Fibroblast of skin of scalp (primary cell): ENCODE data around the gene HSH2D.
A peak's percentile ranks its signal among the peaks of the same experiment; 100 is the strongest.

Source experiments
- DNase-seq: peaks from one replicate; pipeline ENCODE4 v3.0.0-alpha.2; 2013

HSH2D gene

DNA sequence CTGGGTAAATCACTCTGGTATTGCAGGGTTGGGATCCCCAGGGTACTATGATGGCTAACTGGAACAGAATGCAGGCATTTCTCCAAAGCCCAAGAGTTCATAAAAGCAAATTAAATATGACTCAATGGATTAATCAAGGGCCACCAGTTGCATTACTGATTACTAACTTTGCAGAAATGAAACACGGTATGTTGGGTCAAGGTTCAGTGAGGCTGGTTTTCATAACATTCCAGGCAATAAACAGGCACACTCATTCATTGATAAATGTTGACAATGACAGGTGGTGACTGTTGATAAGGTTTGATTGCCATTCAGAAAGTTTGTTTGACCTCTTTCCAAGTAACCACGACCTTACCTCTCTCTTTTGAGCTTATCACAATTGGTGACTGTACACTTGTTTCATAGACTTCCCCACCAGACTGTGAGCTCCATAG lies 53.7 kb downstream of the HSH2D start:
- DNase-seq, result peak; percentile 78

DNA sequence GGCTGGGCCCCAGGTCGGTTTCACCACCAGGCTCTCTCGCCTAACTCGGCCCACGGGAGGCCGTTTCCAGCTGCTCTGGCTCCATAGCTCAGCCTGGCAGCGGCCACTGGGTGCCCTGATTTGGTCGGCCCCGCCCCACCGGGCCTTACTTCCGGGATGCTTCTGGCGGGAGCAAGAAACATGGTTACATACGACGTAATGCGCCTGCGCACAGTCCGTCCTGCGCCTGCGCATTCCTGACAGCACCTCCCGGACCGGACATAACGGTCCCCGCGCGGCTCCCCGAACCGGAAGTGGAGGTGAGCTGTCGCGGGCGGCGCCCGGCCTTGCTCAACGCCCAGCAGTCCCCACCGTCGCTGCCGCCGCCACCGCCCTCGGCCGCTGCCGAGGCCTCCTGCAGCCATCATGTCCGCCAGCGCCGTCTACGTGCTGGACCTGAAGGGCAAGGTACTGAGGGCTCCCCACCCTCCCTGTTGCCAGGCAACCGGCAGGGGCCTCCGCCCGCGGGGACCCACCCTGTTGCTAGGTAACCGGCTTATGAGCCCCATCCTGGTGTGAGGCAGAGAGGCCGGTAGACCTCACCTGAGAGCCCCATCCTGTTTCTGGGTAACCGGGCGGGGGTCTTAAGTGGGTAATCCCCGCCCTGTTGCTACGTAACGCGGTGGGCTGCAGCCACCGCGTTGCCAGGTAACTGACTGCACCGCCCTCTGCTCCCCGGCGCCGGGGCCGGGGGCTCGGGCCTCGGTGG lies 54.3 kb downstream of the HSH2D start, which contains the start of gene AP1M1:
Gene AP1M1, plus strand, starts transcription at position 290 of the 748 bp plus-strand sequence. Its CDS starts 116 bp downstream, at position 406.
- peak; percentile 98 for DNase-seq

DNA sequence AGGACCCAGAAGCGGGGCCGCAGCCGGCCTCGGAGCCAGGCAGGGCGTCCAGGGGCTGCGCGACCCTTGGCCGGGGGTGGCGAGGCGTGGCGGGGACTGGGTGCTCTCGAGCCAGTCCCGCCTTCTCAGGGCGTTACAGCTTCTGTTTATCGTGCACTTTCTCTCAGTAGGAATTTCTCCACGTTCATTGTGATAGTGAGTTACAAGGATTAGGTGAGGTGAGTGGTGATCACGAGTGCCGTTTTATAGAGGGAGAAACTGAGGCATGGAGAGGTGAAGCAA lies 54.8 kb downstream of the HSH2D start:
- no peak for DNase-seq

DNA sequence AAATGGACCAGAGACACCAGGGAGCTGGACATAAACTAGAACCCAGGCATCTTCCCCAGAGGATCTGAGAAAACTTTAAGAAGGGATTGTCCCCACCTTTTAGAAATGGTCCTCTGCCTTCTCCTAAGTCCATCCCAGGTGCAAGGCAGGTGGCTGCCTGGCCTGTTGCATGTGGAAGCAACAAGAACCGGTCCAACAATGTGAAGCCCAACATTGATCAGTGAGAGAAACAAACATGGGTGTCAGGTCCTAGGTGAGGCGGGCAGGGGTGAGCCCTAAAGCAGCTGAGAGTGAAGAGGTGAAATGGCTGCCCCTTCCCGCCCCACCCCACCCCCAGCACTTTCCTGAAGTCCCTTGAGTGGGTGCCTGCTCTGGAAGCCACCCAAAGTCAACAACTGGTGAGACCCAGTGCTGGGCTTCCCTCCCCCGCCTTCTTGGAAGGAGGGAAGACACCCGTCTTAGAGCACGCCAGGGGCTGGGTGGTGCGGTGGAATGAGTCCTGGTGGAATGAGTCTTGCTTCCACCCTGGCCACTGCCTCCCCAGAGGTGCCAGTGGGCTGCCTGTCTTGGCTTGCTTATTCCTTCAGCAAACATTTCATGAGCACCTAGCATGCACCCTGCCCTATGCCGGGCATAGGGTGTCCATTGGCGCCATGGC lies 55.9 kb downstream of the HSH2D start:
- DNase-seq, result no peak

DNA sequence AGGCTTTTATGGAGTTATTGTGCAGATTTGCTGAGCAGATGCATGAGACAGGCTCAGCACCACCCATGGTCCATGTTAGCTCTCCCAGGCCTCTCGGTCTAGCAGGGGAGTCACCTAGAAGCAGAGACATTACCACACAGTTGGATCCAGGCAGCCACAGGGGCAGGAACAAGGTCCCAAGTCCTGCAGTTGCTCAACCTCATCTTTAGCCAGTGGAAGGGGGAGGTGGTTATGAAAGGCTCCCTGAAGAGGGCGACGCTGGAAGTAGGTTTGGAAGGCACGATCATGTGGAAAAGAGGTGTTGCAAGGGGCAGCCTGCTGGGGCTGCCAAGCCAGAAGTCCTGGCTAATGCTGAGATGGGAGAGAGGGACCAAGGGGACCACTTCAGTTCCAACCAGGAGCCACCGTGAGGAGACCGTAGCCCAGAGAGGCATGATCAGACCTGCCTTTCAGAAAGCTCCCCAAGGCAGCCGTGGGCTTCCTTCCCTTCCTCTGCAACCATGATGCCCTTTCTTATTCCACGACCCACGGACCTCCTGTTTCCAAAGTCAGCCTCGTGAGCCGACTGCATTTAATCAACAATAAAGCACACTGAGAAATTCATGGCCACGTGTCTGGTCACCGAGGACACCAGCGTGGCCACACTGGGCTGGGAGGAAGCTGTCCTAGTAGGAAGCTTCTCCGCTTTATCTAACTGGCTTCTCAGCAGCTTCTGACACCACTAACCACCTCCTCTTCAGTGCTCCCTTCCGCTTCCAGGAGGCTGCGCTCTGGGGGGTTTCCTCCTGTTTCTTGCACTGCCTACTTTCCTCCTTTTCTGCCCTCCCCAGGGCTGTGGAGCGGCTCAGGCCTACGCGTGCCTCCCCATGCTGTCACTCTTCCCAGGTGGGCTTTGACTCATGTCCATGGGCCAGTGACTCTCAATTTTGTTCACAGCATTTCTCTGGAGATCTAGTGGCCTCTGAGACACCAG lies 56.8 kb downstream of the HSH2D start:
- DNase-seq, result no peak

DNA sequence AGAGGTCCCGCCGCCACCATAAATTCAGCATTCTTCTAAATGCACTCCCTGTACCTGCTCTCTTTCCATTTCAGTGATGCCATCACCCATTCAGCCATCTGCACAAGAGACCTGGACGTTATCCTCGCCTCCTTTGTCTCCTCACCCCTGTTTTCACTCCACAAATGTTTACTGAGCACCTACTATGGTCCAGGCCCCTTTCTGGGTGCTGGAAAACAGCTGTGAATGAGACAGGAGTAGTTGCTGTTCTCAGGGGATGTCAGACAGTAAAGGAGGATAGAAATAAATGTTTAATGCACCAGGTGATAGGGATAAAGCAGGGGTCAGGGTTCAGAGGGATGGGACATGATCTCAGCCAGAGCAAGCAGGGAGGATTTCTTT lies 57.5 kb downstream of the HSH2D start:
- no peak for DNase-seq

DNA sequence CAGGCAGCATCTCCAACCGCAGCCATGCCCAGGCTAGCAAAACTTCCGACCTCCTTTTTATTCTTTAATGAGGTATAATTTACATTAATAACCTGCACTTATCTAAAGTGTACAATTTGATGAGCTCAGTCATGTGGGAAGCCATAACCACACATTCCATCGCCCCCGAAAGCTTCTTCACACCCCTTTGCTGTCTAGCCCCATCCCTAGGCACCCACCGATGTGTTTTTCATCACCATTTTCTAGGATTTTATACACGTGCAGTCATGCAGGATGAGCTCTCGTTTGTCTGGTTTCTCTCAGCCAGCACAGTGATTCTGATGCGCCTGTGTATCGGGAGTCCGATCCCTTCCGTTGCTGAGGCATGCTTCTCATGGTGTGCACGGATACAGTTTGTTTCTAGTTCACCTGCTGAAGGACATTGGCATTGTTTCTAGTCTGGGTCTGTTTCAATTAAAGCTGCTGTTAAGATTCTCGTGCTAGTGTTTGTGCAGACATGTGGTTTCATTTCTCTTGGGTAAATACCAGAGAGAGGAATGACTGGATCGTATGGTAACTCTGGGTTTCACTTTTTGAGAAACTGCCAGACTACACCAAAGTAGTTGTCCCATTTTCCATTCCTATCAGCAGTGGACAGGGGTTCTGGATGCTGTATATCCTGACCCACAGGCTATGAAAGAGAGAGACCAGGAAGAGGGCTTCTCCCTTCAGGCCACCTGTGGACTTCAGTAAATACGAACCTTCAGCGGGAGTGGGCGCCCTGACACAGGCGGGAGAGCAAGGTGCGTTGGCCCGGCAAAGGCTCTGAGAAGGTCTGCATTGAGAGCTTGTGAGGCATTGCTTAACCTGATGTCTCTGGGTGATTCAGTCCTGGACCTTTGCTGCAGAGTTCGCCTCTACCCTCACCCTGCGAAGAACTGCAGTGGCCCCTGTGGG lies 59.1 kb downstream of the HSH2D start:
- peak; percentile 40 for DNase-seq

DNA sequence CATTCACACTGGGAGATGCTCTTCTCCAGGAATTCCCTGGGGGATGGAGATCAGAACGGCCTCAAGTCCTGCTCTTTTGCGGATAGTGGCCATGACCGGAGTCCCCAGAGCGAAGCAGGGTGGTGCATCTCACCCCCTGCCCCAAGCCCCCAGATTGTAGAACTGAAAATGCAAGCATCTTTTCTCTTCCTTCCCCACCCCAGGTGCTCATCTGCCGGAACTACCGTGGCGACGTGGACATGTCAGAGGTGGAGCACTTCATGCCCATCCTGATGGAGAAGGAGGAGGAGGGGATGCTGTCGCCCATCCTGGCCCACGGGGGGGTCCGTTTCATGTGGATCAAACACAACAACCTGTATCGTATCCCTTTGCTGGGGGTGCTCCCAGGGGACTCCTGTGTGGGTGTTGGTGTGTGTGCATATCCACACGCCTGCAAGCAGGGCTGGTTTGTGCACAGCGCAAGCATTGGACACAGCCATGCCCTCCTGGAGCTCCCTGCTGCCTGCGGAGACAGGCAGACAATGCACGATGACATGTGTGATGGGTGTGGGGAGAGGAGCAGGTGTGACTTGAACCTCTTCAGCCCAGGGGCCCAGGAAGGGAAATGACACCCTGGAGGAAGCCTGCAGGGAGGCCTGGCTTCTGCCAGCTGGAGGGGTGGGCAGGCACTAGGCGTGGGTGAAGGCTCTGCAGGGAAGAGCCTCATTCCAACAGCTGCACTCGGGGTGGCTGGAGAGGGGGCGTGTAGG lies 59.9 kb downstream of the HSH2D start:
- DNase-seq, result no peak

DNA sequence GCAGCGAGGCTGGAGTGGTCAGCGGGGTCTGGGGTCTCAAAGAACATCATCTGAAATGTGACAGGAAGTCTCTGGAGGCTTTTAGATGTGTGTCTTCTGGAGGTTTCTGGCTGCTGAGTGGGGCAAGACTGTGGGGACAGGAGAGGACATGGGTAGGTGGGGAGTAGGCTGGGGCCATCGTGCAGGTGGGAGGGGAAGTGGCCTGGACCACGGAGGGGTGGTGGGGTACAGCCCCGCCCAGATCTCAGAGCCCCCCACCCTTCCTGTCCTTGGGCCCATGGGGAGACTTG lies 60.5 kb downstream of the HSH2D start:
- no peak for DNase-seq

DNA sequence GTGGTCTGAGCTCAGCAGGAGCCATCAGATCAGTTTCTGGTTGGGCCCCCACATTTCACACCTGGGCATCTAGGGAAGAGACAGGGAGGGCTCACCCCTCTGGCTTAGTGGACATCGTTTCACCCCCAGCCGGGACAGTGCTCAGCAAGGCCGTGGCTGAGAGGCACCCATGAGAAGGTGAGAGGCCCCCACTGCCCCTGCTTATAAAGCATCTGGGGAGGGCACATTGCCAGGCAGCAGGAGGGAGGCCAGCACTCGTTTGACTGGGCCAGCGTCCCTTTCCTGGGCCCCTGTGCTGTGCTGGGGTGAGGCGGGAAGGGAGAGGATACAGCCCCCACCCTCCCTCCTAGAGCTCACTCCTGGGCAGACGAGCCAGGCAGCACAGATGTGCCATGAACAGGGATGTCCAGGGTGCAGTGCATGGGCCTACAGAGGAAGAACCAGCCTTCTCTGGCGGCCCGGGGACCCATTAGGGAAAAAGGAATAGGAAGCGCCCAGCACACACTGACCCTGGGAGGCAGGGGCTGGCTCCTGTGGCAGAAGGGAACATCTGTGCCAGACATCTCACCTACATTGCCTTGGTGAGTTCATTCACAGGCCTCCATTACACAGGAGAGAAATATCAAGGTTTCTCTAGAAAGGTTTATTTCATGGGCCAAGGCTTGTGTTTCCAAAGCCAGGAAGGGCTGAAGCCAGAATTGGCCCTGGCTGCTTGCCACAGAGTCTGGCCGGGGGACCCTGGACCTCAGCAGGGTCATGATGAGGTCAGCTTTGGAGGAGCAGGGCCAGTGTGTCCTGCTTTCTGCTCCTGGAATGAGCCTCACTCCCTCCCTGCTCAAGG lies 61.9 kb downstream of the HSH2D start:
- DNase-seq, result no peak

DNA sequence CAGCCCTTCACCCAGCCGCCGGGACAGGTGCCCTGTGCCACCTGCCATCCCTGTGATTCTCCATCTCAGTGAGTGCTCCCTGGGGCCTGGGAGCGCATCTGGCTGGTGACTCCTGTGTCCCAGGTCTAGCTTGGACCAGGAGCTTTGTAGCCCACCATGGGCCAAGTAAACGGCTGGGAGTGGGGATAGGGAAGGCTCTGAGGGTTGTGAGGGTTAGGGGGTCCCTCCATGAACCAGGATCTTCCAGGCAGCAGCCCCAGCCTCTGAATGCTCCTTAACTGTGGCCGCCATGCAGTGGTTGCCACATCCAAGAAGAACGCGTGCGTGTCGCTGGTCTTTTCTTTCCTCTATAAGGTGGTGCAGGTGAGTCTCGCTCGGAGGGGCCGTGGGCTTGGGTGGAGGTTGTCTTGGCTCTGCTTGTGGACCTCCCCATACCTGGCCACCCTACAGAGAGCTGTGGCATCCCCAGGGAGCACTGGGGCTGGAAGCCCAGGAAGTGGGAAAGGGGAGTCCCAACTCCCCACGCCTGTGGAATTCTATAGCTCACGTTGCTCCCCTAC lies 62.6 kb downstream of the HSH2D start:
- DNase-seq, result no peak

DNA sequence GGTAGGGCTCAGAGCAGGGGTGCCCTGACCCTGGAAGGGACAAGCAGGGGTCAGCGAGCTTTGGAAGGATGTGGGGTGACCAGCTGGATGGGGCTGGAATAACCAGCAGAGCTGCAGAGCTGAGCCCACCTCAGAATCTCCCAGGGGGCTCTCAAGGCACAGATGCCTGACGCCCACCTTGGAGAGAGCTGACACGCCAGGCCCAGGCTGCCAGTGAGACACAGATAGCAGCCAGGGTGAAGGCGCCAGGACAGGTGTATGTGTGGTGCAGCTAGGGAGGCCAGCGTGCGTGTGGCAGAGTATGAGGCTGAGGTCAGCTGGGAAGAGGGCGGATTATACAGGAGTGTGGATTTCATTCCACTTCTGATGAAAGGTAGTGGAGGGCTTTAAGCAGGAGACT lies 63.2 kb downstream of the HSH2D start:
- no peak for DNase-seq

DNA sequence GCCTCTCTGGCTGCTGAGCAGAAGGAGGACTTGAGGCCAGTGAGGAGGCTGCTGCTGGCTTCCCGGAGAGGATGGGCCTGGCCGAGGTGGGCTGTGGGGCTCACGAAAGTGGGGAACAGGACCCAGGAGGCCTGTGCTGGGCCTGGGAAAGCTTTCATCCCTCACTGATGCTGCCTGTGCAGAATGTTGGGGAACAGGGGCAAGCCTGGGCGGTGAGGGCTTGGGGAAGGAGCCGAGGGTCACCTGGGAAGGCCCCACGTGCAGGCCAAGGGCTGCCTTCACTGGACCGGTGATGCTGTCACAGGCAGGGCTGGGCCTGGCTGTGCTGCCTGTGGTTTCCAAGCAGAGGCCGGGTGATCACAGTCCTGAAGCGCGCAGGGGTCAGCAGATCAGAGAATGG lies 63.6 kb downstream of the HSH2D start:
- DNase-seq, result no peak

DNA sequence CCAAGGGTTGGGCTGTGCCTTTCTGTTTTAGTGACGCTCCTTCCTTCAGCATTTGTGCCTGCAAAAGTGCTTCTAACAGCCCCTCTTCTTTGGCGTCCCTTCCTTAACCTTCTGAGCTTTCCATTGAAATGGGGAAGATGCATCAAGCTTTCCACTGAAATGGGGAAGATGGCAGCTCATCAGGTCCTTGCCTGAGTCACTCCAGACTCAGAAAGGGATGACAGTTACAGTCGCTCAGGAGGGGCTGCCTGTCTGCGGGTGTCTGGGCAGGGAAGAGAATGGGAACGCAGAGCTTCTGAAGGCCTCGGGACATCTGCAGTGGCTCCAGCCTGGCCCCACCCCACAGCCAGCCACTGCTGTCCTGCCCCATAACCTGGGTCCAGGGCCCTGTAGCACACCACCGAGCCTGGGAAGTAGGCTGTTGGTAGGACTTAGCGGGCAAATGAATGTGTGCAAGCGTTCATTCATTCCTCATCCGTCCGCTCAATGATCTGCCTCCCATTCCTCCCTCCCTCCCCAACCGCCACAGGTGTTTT lies 64.1 kb downstream of the HSH2D start:
- DNase-seq, result no peak
